ENCODE data around the gene EHD4.
A peak's percentile ranks its signal among the peaks of the same experiment; 100 is the strongest.

Gene EHD4

DNA sequence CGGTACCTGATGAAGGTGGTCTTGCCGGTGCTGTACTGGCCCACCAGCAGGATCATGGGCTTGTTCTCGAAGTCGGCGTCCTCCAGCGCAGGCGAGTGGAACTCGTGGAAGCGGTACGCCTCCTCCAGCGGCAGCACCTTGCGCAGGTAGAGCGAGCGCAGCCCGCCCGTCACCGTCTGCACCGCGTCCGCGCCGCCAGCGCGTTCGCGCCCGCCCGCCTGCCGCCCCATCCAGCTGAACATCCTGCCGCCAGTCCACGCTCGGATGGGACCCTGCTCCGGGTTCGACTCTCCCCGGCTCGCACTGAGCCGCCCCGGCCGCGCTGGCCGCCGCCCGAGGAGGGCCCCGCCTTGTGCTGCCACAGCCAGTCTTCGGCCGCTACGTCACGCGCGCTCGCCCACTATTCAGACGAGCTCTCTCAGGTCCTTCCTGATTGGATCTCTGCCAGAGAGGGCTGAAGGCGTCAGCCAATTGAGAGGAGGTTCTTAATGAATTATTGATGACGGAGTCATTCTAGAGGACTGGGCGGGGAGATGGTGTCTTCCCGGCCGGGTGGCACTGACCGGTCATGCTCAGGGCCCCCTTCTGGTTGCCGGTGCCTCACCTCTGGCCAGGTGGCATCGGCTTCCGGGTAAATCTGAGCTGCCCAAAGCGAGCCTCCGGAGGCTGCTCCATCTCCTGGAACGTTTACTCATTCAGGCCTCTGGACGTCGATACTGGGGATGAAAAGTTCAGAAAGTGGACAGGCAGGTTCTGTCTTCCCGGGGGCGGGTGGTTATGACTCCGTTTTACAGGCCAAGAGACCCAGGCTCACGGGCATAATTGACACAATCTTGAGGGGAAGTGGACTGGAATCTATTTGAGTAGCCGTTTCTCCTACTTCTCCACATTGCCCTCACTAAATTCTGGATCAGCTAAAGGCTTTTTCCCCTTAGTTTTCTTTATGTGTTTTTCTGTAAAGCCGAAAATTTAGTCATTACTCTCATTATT lies at the start of gene EHD4:
TSS of gene EHD4 (minus strand) at position 305 of the 990 bp plus-strand sequence. CDS start at position 242, 63 bp downstream.
- peak; percentile 99 for DNase-seq

DNA sequence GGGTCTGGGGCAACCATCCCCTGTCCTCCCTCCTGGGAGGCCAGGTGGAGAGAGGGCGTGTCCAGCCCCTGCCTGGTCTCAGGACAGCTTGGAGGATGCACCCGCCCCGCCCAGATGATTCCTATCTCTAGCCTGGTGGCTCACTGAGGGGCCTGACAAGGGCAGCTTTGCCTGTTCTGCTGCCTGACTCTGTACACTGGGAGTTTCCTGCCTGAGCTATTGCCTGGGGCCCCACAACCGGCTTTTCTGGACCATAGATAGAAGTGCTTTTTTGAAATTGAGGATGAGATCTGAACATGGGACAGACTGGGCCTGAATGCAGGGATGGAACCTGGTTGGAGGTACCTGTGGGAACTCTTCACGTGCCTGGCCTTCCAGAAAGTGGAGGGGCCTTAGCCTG lies 49.2 kb upstream of the EHD4 start:
- DNase-seq: no peak

DNA sequence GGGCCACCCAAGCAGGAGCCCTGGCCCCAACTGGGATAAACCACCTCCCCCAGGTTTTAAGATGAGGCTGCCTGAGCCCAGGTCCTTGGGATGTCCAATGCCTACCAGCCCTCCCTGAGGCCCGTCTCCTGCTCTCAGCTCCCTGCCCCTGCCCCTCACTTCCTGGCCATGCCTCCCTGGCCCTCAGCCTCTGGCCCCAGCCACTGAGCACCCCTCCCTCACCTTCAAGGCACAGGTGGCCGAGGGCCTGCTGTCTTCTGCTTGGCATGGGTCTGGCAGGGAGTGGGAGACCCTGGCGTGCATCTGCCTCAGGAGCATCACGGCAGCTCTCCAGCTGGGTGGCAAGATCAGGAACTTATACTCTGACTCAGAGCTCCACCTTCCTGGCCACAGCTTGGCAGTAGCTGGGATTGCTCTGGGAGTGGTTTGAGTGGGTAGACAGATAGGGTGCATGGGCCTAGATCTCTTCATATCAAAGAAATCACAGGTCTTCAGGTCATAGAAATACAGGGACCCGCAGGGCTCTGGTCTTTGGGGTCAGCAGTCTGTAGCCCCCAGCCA lies 48.4 kb upstream of the EHD4 start, which contains the start of gene PLA2G4E:
TSS of gene PLA2G4E (minus strand) at position 330 of the 561 bp plus-strand sequence. CDS start at position 318, 12 bp downstream.
- DNase-seq: no peak

DNA sequence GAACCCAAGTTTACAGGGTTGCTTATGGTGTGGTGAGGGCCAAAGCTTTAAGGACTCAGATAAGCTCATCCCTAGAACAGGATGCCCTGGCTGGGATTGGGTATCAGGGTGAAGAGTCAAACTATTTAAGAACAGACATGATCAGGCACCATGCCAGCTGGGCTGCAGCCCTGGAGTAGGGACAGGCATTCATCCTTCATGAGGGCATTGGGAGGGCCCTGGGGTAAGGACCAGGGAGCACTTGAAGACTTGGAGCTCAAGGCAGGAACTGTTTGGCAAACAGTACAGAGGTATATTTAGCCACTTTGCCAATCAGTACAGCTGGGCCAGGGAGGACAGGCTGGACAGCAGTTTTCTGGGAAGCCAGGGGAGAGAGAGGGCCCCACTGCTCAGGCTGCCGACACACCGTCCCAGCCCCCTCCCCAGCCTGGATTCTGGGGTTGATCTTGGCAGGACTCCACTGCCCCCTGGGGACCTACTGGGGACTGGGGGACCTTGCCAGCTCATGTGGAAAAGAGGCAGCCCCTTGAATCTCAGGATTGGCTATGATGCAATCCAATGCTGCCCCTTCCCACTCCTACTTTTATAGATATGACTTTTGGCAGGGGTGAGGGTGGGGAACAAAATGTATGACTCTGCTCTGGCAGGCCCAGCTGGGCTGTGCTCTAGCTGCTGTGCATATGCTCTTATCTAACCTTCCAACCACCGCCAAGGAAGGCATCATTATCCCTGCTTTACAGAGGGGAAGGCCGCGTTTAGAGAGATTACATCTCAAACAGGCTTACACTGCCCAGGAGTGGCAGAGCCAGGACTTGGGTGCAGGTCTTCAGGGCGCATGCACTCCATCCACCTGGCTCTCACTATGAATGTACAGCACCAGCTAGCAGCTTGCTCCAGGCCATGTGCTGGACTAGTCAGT lies 46.2 kb upstream of the EHD4 start:
- DNase-seq: no peak

DNA sequence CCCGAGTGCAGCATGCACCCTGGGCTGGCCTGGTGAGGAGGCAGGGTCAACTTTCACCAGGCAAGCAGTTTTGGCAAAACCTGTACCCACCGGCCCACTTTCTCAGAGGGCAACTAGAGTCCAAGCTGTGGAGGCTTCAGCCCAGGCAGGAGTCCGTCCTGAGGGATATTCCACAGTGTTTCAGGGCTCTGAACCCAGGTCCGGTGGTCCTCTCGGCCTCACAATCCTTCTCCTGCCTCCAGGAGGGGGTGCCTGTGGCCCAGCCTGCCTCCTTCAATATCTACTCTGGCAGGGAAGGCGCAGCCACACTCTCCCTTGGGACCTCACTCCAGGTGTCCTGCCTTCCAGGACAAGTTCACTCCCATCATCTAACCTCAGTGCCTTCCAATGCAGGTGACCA lies 44.6 kb upstream of the EHD4 start:
- DNase-seq: no peak

DNA sequence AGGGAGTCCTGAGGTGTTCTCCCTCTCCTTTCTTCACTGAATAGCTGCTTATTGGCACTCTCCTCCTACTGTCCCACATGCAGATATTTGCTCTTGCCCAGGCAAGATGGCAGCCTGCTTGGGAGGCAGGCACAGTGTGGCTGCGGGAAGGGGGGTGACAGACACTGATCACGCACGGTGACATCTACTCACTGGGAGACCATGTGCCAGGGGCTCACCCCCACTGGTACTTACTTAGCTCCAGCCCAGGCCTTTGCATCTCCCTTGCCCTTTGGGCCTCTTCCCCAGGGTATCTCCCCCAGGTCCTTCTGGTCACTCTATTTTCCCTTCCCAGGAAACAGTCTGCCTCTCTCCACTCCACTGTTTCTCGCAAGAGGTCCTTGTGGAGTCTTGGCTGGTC lies 42.0 kb upstream of the EHD4 start:
- no peak for DNase-seq

DNA sequence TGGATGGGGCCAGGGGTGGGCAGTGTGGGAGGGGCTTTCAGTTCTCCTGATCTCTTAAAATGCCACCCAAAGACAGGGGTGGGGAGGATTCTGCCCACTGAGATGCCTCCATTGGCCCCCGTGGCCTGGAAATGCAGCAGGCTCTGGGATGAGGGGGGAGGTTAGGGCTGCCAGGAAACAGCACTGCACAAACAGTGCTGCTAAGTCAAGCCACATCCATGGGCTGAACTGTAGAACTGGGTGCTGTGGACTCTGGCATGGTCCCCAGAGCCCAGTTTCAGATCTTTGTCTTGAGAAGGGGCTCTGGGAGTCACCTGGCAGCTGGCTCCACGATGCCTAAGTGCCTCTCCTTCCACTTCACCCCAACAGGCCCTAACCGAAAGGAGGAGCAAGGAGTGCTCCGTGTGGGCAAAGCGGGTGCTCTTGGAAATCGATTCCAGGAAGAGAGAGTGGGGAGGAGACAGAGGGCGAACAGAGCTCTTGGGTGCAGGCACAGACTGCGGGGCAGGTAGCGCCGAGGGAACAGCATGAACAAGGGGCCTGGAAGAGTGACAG lies 40.6 kb upstream of the EHD4 start:
- DNase-seq: no peak

DNA sequence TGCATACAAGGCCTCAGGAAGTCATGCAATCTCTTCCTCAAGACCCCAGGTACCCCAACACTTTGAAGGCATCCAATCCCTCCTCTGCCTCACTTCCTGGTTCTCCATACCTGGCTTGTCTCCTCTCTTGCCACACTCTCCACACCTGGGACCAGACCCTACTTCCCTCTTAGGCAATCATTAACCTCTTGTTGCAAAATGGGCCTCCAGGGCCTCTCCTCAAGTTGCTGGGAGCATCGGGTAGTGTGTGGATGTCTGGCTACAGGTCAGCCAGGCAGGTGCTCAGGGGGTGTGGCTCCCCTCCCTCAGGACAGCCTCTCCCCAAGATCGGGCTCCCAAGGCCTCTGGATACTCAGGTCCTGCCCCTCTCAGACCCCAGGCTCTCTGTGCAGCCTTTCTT lies 39.9 kb upstream of the EHD4 start:
- no peak for DNase-seq

DNA sequence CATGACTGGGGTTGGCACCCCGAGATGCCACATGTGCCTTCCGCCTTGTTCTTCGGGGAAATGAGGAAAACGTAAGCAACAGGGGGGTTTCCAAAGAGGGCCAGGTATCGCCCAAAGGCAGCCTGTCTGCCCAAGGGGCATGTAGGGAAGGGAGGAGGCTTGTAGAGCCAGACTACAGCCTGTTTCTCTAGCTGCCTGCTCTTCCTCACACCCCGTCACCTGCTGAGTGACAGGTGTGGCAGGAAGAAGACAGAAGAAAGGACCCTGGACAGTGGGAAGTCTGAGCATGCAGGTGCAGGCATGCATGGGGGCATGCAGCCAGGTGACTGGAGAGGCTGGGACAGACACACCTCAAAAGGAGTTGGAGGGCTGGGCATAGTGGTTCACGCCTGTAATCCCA lies 38.7 kb upstream of the EHD4 start:
- DNase-seq: no peak

DNA sequence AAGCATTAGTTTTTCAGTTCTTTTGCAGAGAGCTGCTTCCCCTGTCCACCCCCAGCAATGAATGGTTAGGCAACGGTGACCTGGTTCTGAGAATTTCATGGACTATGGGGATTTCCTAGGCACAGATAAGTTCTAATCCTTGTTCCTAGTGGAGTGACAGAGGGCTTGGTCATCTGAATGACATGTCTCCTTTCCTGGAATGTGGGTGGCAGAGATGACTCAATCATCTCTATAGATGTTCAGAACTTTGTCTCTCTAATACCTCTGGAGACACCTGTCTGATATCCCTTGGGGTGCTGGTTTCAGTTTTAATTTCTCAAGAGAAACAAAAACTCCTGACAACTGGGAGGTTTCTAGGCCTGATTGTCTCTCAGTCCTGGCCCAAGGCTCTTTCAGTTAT lies 38.1 kb upstream of the EHD4 start:
- peak; percentile 41 for DNase-seq

DNA sequence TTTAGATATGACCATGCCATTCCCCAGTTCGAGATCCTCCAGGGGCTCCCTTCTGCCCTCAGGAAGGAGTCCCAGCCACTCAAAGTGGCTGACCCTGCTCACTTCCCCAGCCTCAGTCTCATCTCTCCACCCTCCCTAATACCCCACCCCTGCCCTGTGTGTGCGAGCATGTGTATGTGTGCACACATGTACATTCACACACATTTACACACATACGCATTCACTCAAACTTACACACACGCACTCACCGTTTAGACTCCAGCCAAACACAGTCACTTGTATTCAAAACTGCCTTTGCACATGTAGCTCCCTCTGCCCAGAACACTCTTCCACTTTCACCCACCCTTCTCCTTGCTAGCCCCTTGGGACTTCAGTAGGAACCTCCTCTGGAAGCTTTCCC lies 37.1 kb upstream of the EHD4 start:
- DNase-seq: no peak

DNA sequence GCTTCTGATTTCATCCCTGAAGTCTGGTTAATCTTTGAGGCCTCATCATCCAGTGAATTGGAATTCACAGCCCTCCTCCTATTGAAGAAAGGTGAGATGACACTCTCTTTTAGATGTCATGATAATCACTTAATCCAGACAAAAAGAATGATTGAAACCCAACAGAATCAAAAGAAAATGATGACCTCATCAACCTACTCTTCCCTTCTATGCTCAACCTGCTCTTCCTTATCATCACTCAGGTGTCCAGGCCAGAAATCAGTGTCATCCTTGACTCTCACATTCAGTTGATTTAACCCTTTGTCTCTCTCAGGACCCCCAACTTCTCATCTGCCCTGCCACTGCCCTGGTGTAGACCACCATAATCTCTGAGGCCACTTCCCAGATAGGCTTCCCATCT lies 36.7 kb upstream of the EHD4 start:
- no peak for DNase-seq

DNA sequence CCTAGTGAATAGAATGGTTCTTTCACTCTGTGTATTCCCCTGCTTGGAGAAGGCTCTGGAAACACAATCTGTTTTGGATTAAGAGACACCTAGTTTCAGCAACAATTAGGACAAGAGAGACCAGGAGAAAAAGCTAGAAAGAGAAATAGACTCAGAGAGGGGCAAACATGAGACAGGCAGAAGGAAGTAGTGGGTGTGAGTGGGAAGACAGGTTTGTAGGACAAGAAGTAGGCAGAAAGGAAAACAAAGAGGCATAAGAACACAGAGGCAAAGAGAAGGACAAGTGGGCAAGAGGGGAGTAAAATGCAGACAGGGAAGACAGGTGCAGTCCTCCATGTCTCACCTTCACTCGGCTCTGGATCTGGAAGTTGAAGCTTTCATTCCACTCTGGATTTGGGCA lies 35.0 kb upstream of the EHD4 start:
- no peak for DNase-seq

DNA sequence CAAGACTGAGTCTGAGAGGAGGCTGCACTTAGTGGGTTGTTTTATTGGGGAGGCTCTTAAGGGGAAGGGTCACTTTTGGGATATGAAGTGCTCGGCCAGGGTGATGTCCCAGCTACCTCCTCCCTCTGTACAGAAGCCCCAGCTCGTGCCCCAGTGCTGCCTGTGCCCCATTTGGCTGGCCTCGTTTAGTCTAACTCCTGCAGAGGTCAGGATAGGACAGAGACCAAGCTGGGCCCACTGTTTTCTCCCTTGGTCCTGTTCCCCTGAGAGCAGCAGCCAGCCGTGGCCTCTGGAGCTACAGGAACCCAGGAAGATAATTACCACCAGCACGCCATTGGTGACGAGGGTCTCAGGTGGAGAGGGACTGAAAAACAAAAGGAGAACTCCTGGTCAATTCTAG lies 30.0 kb upstream of the EHD4 start:
- DNase-seq: no peak

DNA sequence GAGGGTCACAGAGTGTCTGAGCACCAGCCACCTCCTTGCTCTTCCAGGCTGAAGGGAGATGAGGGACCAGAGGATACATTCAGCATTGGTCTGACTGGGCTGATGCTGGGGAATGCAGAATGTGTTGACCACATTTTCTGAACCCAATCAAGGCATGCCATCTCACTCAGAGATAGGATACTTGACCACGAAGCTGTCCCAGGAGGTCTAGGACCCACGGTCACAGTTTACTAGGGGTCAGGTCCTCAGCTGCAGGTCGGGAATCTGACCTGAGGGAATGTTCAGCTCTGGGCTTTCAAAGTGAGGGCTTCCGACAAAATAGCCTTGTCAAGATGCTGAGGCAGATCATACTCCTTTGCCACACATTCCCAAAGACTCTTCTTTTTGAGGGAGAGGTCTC lies 28.9 kb upstream of the EHD4 start:
- no peak for DNase-seq

DNA sequence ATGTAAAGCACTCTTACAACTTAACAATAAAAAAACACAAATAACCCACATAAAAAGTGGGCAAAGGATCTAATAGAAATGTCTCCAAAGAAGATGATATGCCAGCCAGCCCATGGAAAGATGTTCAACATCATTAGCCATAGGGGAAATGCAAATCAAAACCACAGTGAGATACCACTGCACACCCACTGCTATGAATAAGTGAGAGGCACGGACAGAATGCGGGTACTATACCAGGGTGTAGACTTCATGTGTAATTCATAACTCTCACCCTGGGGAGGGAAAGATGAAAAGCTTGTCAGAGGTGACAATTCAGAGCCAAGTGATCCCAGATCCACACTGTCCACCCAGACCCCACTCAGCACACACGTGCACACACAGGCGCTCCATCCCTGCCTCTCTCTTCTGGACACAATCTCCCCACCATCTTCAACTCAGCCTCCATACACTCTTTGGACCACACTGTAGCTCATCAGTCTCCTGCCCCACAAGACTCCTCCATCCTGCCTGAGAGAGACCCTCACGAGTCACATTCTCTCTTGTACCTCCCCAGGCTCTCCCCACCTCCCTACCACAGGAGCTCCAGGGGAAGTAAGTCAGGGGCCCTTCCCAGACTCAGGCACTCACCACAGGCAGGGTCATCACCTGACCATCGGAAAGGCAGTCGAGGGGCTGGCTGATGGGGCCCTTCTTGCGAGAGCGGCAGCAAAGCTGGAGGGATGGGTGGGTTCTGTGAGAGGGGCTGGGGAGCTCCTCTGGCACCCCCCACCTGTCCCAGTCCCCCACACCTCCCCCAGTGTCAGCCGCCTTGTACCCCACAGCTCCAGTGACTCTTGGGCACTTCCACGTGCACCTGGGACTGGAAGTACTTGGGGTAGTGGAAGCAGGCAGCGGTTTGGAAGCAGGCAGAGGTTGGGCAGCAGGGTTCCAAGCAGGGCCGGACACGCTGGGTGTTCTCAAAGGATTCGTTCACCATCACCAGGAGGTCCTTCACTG lies 27.2 kb upstream of the EHD4 start:
- DNase-seq: peak; percentile 4

DNA sequence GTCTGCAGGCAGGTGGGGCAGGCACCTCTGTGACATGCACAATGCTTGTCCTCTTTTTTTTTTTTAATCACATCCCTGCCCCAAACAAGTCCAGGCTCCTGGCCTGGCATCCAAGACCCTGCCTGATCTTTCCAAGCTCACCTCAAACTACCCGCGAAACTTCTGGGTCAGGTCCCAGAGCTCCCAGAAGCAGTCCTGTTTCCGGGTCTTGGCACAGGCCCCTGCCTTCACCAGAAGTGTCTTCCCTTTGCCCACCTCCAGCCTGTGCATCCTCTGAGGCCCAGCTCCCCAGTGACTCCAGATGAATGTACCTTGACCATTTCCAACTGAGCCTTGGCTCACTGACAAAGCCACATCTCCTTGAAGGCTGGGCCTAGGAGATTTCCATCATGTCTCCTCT lies 25.5 kb upstream of the EHD4 start:
- DNase-seq: no peak

DNA sequence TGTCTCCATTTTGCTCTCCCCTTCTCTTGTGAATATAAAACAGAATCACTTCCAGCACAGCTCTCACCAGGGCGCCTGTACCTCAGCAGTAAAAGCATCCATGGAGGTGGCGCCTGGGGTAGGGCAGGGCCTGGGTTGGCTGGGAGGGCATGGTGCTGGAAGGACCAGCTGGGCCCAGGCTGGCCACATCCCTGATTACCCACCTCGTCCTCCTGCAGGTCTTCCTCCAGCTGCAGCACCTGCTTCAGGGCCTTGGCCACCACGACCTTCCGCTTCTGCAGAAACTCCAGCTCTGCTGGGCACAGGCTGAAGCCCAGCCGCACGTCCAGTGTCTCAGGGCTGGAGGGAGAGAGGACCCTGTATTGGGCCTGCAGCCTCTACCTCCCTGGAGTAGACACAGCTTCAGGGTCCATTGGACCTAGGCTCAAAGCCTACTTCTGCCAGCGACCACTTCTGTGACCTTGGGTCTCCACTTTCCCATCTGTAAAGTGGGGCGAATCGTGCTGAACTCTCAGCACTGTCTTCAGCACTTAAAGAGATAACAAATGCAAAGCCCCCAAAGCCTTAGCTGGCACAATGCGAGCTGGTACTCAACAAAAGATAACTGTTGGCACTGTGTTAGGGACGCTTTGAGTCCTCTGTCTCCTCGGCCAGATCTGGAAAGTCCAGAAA lies 24.7 kb upstream of the EHD4 start:
- DNase-seq: no peak

DNA sequence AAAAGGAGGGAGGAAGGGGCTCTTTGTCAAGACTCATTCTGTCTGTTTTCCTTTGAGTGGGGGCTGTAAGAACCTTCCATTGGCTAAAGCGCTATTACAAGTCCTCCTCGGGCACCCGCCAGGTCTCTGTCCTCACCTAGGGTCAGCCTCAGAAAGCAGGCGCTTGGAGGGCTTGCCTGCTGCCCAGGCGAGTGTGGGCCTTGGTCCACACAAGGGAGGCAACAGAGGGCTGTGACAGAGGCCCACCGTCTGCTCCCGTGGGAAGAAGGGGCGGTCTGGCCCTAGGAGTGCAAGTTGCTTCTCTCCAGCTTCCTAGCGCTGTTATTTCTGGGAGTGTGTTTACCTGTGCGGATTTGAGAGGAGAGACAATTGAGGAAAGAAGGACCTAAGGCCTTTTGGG lies 24.0 kb upstream of the EHD4 start:
- DNase-seq: no peak

DNA sequence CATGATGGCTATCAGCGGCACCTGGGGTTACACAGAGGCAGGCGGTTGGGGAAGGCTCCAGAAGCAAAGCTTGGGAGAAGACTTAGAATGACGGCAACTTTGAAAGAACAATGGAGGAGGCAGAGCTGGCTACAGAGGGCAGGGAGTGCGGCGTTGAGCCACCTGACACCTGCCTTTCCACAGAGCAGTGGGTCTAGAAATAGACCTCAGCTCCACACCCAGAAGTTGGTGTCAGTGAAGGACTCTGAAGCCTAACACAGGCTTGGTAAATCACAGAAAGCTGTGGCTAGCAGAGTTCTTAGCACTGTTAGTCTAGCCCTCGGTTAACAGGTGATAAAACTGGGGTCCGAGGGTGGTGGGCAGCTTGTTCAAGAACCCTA lies 23.1 kb upstream of the EHD4 start:
- no peak for DNase-seq
